Adrenal gland (tissue), 5 donors: ENCODE data around the gene CEL.

Experiments used
- CTCF ChIP-seq, 6 experiments: fragments of 450-650 bp in 4 of 6; fragments of 200-600 bp in 2 of 6; sonication (generic) in 1 of 6; IDR thresholded peaks; 1 replicate in 5 of 6; 2 replicates in 1 of 6; pipeline versions ENCODE4 v1.5.1 to v1.8.0; 2016 to 2021; ENCODE audit warnings: antibody characterized with exemption in 6 of 6, mild to moderate bottlenecking in 2 of 6, moderate library complexity in 1 of 6
- POLR2A ChIP-seq, 2 donors: fragments of 450-650 bp; IDR thresholded peaks; one replicate each; pipeline ENCODE4 v1.6.1; 2017; ENCODE audit warnings: antibody characterized with exemption in 2 of 2, mild to moderate bottlenecking in 2 of 2, moderate library complexity in 1 of 2
- donor health status: DM: no; HTN: no; CAD: no.

- TF ChIP-seq CTCF (IDR thresholded peaks at IDR 0.05) (no peak), POLR2A (IDR thresholded peaks at IDR 0.05) (no peak)
Measured at GRCh38 chr9:133109931-133110650, 48.3 kb downstream of the CEL start.
